Fibroblast of mammary gland (primary cell): ENCODE results near the gene RNF17.
A peak's percentile ranks its signal among the peaks of the same experiment; 100 is the strongest.

Source experiments
- DNase-seq: peaks from one replicate; pipeline ENCODE4 v3.0.0-alpha.2; 2010; ENCODE audit warnings: low read depth
- H3K4me3 ChIP-seq: 2 replicates; pipeline ENCODE4 v1.5.1; 2011; ENCODE audit warnings: low read depth, mild to moderate bottlenecking, low read length, moderate library complexity; ENCODE audit not compliant: control insufficient read depth
- TF ChIP-seq, protein P1 (sequence below): conservative IDR thresholded peaks from 2 replicates; pipeline ENCODE4 v1.5.1; 2011; ENCODE audit warnings: low read depth, low read length, inconsistent platforms; ENCODE audit not compliant: control insufficient read depth, insufficient read depth

RNF17 gene

DNA sequence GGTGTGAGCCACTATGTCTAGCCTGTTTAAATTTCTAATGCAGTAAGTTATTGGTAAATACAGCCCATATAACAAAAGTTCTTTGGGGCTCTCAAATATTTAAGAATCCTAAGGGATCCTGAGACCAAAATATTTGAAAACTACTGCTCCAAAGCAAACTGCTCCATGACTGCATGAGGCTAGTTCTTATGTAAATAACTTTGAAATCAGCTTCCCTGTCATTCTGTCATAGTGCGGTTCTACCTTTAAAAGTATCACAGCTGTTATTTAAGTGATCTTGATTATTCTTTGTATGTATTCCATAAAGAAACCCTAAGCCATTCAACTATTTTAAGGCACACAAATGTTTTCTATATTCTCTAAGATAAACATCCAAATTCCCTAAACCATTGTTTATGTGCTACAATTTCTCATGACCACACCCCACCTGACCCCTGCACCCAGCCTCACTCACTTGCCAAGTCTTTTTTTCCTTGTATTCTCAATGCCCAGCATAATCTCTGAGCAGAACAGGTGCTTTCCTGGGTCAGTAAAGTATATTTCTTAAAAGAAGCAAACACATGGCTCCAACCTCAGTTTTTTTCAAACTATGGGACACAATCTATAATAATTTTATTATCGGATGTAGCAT lies 146.6 kb downstream of the RNF17 start:
- no peak for DNase-seq
- H3K4me3 ChIP-seq = no peak overlapping the region
- TF ChIP-seq, protein P1, sequence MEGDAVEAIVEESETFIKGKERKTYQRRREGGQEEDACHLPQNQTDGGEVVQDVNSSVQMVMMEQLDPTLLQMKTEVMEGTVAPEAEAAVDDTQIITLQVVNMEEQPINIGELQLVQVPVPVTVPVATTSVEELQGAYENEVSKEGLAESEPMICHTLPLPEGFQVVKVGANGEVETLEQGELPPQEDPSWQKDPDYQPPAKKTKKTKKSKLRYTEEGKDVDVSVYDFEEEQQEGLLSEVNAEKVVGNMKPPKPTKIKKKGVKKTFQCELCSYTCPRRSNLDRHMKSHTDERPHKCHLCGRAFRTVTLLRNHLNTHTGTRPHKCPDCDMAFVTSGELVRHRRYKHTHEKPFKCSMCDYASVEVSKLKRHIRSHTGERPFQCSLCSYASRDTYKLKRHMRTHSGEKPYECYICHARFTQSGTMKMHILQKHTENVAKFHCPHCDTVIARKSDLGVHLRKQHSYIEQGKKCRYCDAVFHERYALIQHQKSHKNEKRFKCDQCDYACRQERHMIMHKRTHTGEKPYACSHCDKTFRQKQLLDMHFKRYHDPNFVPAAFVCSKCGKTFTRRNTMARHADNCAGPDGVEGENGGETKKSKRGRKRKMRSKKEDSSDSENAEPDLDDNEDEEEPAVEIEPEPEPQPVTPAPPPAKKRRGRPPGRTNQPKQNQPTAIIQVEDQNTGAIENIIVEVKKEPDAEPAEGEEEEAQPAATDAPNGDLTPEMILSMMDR = no peak

GRCh38 chr13:24911133-24911908 lies 147.4 kb downstream of the RNF17 start:
- DNase-seq = peak; percentile 72
- H3K4me3 ChIP-seq = no peak overlapping the region
- TF ChIP-seq, protein P1 = no peak

- no peak overlapping the region for H3K4me3 ChIP-seq
- no peak for DNase-seq
- TF ChIP-seq, protein P1 = no peak
Observed at GRCh38 chr13:24916464-24916863, 152.5 kb downstream of the RNF17 start.

DNA sequence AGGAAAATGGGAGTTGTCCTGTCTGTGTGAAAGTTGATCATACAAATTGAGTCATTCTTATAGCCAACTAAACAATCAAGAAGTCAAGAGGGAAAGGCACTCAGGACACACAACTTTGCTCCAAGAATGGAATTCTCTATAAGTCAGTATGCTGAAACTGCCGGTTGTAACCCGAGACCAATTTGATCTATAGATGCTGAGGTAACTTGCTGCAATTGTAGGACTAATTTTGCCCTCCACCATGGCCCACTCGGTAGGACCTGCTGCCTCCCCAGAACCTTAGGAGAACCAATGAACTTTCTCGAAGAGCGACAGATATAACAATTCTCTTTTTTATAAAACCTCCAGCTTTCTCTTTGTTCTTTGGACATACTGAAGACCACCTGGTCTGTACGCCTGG lies 157.0 kb downstream of the RNF17 start:
- no peak for DNase-seq
- TF ChIP-seq, protein P1 = no peak

DNA sequence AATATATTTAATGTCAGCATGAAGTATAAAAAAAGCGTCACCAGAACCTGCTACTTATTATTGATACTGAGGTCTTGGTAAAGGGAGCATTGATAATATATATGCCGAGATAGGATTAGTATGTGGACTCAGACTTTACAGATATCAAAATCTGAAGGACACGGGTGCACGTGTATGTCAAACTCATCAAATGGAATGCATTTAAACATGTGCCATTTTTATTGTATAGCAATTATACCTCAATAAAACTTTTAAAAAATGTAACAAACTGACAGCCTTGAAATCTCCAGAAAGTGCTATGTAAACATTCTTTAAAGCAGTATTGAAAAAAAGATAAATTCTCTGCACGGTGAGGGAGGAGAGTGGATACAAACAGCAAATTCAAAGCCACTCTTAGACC lies 157.9 kb downstream of the RNF17 start:
- TF ChIP-seq, protein P1 = no peak
- H3K4me3 ChIP-seq = peak overlapping the region; percentile 68
- no peak for DNase-seq

More for the DNA sequence above, 157.0 kb downstream of the RNF17 start:
- no peak overlapping the region for H3K4me3 ChIP-seq

- TF ChIP-seq, protein P1 = no peak
- peak overlapping the region; percentile 68 for H3K4me3 ChIP-seq
- peak; percentile 25 for DNase-seq
Observed at GRCh38 chr13:24922387-24922744, 158.4 kb downstream of the RNF17 start.
